K562 (cell line): ENCODE data around the gene NFATC1. TPM values are rescaled to one million over a fixed set of nuclear protein-coding genes. Genes with fewer than 3 reads are reported as not detected.

Source experiments
- ASH1L ChIP-seq: fragments of 450-650 bp; IDR thresholded peaks from 2 replicates; pipeline ENCODE4 v1.6.1; 2018; ENCODE audit warnings: borderline replicate concordance, mild to moderate bottlenecking, low read depth; ENCODE audit not compliant: partially characterized antibody
- ELK1 ChIP-seq: sonication (generic); formaldehyde crosslinking; IDR thresholded peaks from 2 replicates; pipeline ENCODE4 v1.8.1; 2022; ENCODE audit warnings: missing genetic modification reagents
- MEIS2 ChIP-seq: fragments of 450-650 bp; IDR thresholded peaks from 2 replicates; pipeline ENCODE4 v1.6.1; 2014; ENCODE audit warnings: mild to moderate bottlenecking; ENCODE audit not compliant: partially characterized antibody
- MTF1 ChIP-seq: fragments of 250-450 bp; sonication (Bioruptor Pico); IDR thresholded peaks from 2 replicates; pipeline ENCODE4 v1.9.0; 2021; ENCODE audit warnings: moderate library complexity, mild to moderate bottlenecking, inconsistent platforms, borderline replicate concordance
- PBX2 ChIP-seq, 2 experiments: IDR thresholded peaks in 1 of 2; conservative IDR thresholded peaks in 1 of 2; 2 replicates each; pipeline ENCODE4 v1.6.1; 2016; ENCODE audit warnings: low read depth in 2 of 2, mild to moderate bottlenecking in 1 of 2, missing compliant biosample characterization in 1 of 2, missing genetic modification characterization in 1 of 2, moderate library complexity in 1 of 2
- PHF20 ChIP-seq: fragments of 450-650 bp; IDR thresholded peaks from 2 replicates; pipeline ENCODE4 v1.6.1; 2018; ENCODE audit not compliant: partially characterized antibody
- PHF8 ChIP-seq: fragments of 200-600 bp; sonication (generic); IDR thresholded peaks from 2 replicates; pipeline ENCODE4 v1.6.1; 2012; ENCODE audit warnings: mixed run types, mild to moderate bottlenecking, inconsistent platforms, low read length, moderate library complexity, borderline replicate concordance
- PKNOX1 ChIP-seq: fragments of 450-650 bp; IDR thresholded peaks from 2 replicates; pipeline ENCODE4 v1.6.1; 2016
- SFPQ ChIP-seq: fragments of 200-400 bp; formaldehyde crosslinking; IDR thresholded peaks from 2 replicates; pipeline ENCODE4 v1.6.1; 2017; ENCODE audit warnings: mild to moderate bottlenecking, low read depth, low read length, moderate library complexity
- TCF7L2 ChIP-seq: fragments of 150-350 bp; IDR thresholded peaks from 2 replicates; pipeline ENCODE4 v1.6.1; 2016; ENCODE audit warnings: low read depth, mild to moderate bottlenecking, low read length, moderate library complexity
- TOE1 ChIP-seq, 2 experiments: fragments of 450-650 bp in 1 of 2; sonication (generic) in 1 of 2; formaldehyde crosslinking in 1 of 2; IDR thresholded peaks; 2 replicates each; pipeline versions ENCODE4 v1.7.1 to v1.8.0; 2016 to 2022; ENCODE audit warnings: borderline replicate concordance in 2 of 2, mild to moderate bottlenecking in 2 of 2, antibody characterized with exemption in 1 of 2, inconsistent platforms in 1 of 2, low read depth in 1 of 2, missing genetic modification reagents in 1 of 2, moderate library complexity in 1 of 2
- ZNF184 ChIP-seq: sonication (generic); formaldehyde crosslinking; IDR thresholded peaks from 2 replicates; pipeline ENCODE4 v1.5.0; 2020; ENCODE audit warnings: missing genetic modification reagents
- ZNF280A ChIP-seq: fragments of 450-650 bp; IDR thresholded peaks from 2 replicates; pipeline ENCODE4 v1.6.1; 2018; ENCODE audit warnings: mild to moderate bottlenecking, low read depth; ENCODE audit not compliant: partially characterized antibody
- ZNF444 ChIP-seq: fragments of 250-450 bp; sonication (Bioruptor Pico); IDR thresholded peaks from 2 replicates; pipeline ENCODE4 v1.4.0; 2020; ENCODE audit warnings: mild to moderate bottlenecking, moderate library complexity
- polyA plus RNA-seq, 8 experiments: library from polyadenylated mRNA; depleted of rRNA in 4 of 8; stranded (reverse) in 5 of 8; unstranded in 3 of 8; fragments of >200 nt; fragmentation: Nextera tagmentation in 2 of 8; fragmentation: Illumina TruSeq in 1 of 8; extraction: Ambion mirVana in 2 of 8; extraction: Trizol in 1 of 8; gene quantifications; 2 replicates each; pipeline versions ENCODE4 v1.2.1 to v1.2.3, GENCODE V29; 2011 to 2014; ENCODE audit warnings: inconsistent platforms in 1 of 8, missing spikeins in 1 of 8
- total RNA-seq, 7 experiments: library from RNA; depleted of rRNA in 6 of 7; stranded (reverse); fragments of >200 nt in 6 of 7; fragmentation: Illumina TruSeq in 2 of 7; extraction: Trizol in 2 of 7; gene quantifications; 2 replicates each; pipeline versions ENCODE4 v1.2.1 to v1.2.3, GENCODE V29; 2011 to 2021; ENCODE audit warnings: low replicate concordance in 1 of 7

The NFATC1 gene
- total and polyA plus RNA-seq, 9 of the 15 experiments (the other 6 are each of a cell fraction or from before 2014, with no cell fraction given): 1.1 to 16.4 (median 2.5) TPM

- TF ChIP-seq SFPQ (no peak), PBX2 (CRISPR knock-in tag; IDR thresholded peaks at IDR 0.05; ENCODE audit: low read depth) (no peak), PBX2 (tag; conservative IDR thresholded peaks at IDR 0.05; ENCODE audit: low read depth) (no peak), TOE1 (IDR thresholded peaks at IDR 0.05; ENCODE audit: borderline replicate concordance) (no peak), TOE1 (CRISPR knock-in tag; IDR thresholded peaks at IDR 0.05; ENCODE audit: borderline replicate concordance, low read depth) (no peak), ZNF444 (CRISPR knock-in tag) (no peak), MEIS2 (no peak), MTF1 (CRISPR knock-in tag) (no peak), ZNF184 (CRISPR knock-in tag) (no peak), TCF7L2 (no peak), ZNF280A (no peak), PKNOX1 (no peak), PHF8 (no peak), PHF20 (no peak), ASH1L (no peak), ELK1 (CRISPR knock-in tag) (no peak)
These were observed 120.2 kb downstream of the NFATC1 start (continued) for GRCh38 chr18:79515944-79516351.
